ENCODE results near the gene CHI3L1. TPM values are rescaled to one million over a fixed set of nuclear protein-coding genes. Genes with fewer than 3 reads are reported as not detected.
A peak's percentile ranks its signal among the peaks of the same experiment; 100 is the strongest.

CHI3L1 gene
- total RNA-seq, 2 experiments from 2014 or later, result not detected

GRCh38 chr1:203136409-203137042 lies 50.0 kb downstream of the CHI3L1 start:
- CTCF ChIA-PET, result interaction anchor here (0.6 to 0.7 kb wide), 2 partner anchors 8 to 11 kb away, joined by 3 read pairs; no protein-coding TSS in a partner anchor
- no peaks in the 10 kb centered on the region for H3K36me3 Mint-ChIP-seq (ENCODE audit: low read depth)
- POLR2A ChIA-PET, result no interaction called here
- H3K4me1 Mint-ChIP-seq, result peaks cover 9% of the 10 kb centered on the region
- no peak overlapping the region for H3K27ac Mint-ChIP-seq
- no peaks in the 10 kb centered on the region for H3K9me3 Mint-ChIP-seq
- DNase-seq, result no peak
- H3K27me3 Mint-ChIP-seq, result peaks cover 7% of the 10 kb centered on the region
- H3K4me3 Mint-ChIP-seq, result no peak overlapping the region

- CTCF ChIA-PET, result interaction anchor here (0.6 kb wide), 1 partner anchor 12 kb away, joined by 3 read pairs; no protein-coding TSS in a partner anchor
These were observed 50.7 kb downstream of the CHI3L1 start for GRCh38 chr1:203135636-203136305.

GRCh38 chr1:203133970-203134725 lies 52.4 kb downstream of the CHI3L1 start:
- Mint-ChIP-seq H3K9me3 (no peaks in the 10 kb centered on the region), H3K36me3 (ENCODE audit: low read depth) (no peaks in the 10 kb centered on the region), H3K4me3 (no peak overlapping the region), H3K27me3 (peaks cover 17% of the 10 kb centered on the region), H3K4me1 (peaks cover 9% of the 10 kb centered on the region), H3K27ac (no peak overlapping the region)
- no peak for DNase-seq
- ChIA-PET CTCF (interaction anchor here (0.7 to 1.5 kb wide), 3 partner anchors 14 to 63 kb away, joined by 3 to 5 read pairs (median 5); no protein-coding TSS in a partner anchor), POLR2A (no interaction called here)

More at GRCh38 chr1:203135636-203136305, 50.7 kb downstream of the CHI3L1 start:
- Mint-ChIP-seq H3K27ac (no peak overlapping the region), H3K27me3 (peaks cover 7% of the 10 kb centered on the region), H3K4me3 (no peak overlapping the region), H3K9me3 (no peaks in the 10 kb centered on the region), H3K36me3 (ENCODE audit: low read depth) (no peaks in the 10 kb centered on the region), H3K4me1 (peaks cover 9% of the 10 kb centered on the region)
- no peak for DNase-seq
- POLR2A ChIA-PET, result no interaction called here

GRCh38 chr1:203131548-203132200 lies 54.8 kb downstream of the CHI3L1 start:
- peaks cover 32% of the 10 kb centered on the region for H3K27me3 Mint-ChIP-seq
- no peak overlapping the region for H3K27ac Mint-ChIP-seq
- no peak overlapping the region for H3K4me3 Mint-ChIP-seq
- ChIA-PET POLR2A (no interaction called here), CTCF (interaction anchor here (0.8 kb wide), 1 partner anchor 11 kb away, joined by 3 read pairs; no protein-coding TSS in a partner anchor)
- peaks cover 14% of the 10 kb centered on the region for H3K4me1 Mint-ChIP-seq
- H3K9me3 Mint-ChIP-seq, result no peaks in the 10 kb centered on the region
- DNase-seq, result no peak
- no peaks in the 10 kb centered on the region for H3K36me3 Mint-ChIP-seq (ENCODE audit: low read depth)

- no peaks in the 10 kb centered on the region for H3K36me3 Mint-ChIP-seq (ENCODE audit: low read depth)
- H3K9me3 Mint-ChIP-seq, result no peaks in the 10 kb centered on the region
- H3K4me3 Mint-ChIP-seq, result no peak overlapping the region
- DNase-seq, result no peak
- POLR2A ChIA-PET, result no interaction called here
- H3K4me1 Mint-ChIP-seq, result peaks cover 4% of the 10 kb centered on the region
- H3K27ac Mint-ChIP-seq, result no peak overlapping the region
- H3K27me3 Mint-ChIP-seq, result peaks cover 42% of the 10 kb centered on the region
- CTCF ChIA-PET, result interaction anchor here (0.8 to 1.8 kb wide), 3 partner anchors 11 to 39 kb away, joined by 3 to 7 read pairs (median 3); no protein-coding TSS in a partner anchor
These were observed 56.0 kb downstream of the CHI3L1 start for GRCh38 chr1:203130358-203130985.

GRCh38 chr1:203129501-203130231 lies 56.8 kb downstream of the CHI3L1 start:
- CTCF ChIA-PET, result interaction anchor here (0.8 to 1.8 kb wide), 2 partner anchors 10 to 40 kb away, joined by 3 to 7 read pairs; no protein-coding TSS in a partner anchor
- no peak overlapping the region for H3K4me3 Mint-ChIP-seq
- peaks cover 45% of the 10 kb centered on the region for H3K27me3 Mint-ChIP-seq
- H3K9me3 Mint-ChIP-seq, result no peaks in the 10 kb centered on the region
- POLR2A ChIA-PET, result no interaction called here
- peaks cover 4% of the 10 kb centered on the region for H3K4me1 Mint-ChIP-seq
- H3K36me3 Mint-ChIP-seq (ENCODE audit: low read depth), result no peaks in the 10 kb centered on the region
- DNase-seq, result peak; percentile 1
- H3K27ac Mint-ChIP-seq, result no peak overlapping the region

Other genes with a start within 250 kb of the CHI3L1 start
- 10 to 100 TPM; 58.0 to 71.2 TPM for gene ADIPOR1, start 228.4 kb downstream of the CHI3L1 start, total RNA-seq
- gene CYB5R1, start 219.4 kb downstream of the CHI3L1 start, total RNA-seq, result 10 to 100 TPM; 24.0 to 24.5 TPM
- gene TMEM183A, start 179.3 kb downstream of the CHI3L1 start, total RNA-seq, result 10 to 100 TPM; 68.3 to 72.2 TPM
- 10 to 100 TPM; 13.7 to 16.1 TPM for gene PPFIA4, start 160.2 kb downstream of the CHI3L1 start, total RNA-seq
- gene MYOG, start 100.7 kb downstream of the CHI3L1 start, total RNA-seq, result not detected
- gene ADORA1, start 59.0 kb downstream of the CHI3L1 start, total RNA-seq, result not detected
- gene MYBPH, start 10.9 kb downstream of the CHI3L1 start, total RNA-seq, result not detected
- under 1 TPM; 0.30 to 0.42 TPM for gene CHIT1, start 43.0 kb upstream of the CHI3L1 start, total RNA-seq
- 10 to 100 TPM; 73.6 to 82.3 TPM for gene BTG2, start 118.8 kb upstream of the CHI3L1 start, total RNA-seq
- gene FMOD, start 164.4 kb upstream of the CHI3L1 start, total RNA-seq, result not detected

Measured in activated CD4-positive, alpha-beta T cell treated with anti-CD3 and anti-CD28 coated beads, Interleukin-2, amount 10 ng/mL, durations not matched to agents 7 days and 5 days (primary cell).